ENCODE data around the gene DNAH12. TPM values are rescaled to one million over a fixed set of nuclear protein-coding genes. Genes with fewer than 3 reads are reported as not detected.

DNAH12 gene
- total and polyA plus RNA-seq, 4 donors, result 0.05 to 0.08 (median 0.08) TPM; not detected in 1

GRCh38 chr3:57500506-57500905 lies 43.6 kb downstream of the DNAH12 start:
- Histone ChIP-seq H3K9me3 (ENCODE audit: control insufficient read depth in 4 of 4, low read length in 3 of 4) (no peaks in the 10 kb centered on the region), H3K27ac (ENCODE audit: low read depth in 1 of 2, low read length in 2 of 2) (no peak overlapping the region), H3K27me3 (ENCODE audit: control insufficient read depth in 4 of 4, insufficient read depth in 4 of 4, low read length in 3 of 4) (no peaks in the 10 kb centered on the region), H3K36me3 (ENCODE audit: control insufficient read depth in 4 of 4, insufficient read depth in 3 of 4, low read depth in 1 of 4, low read length in 3 of 4) (no peaks in the 10 kb centered on the region), H3K9ac (ENCODE audit: low read depth in 1 of 2, low read length in 2 of 2) (no peak overlapping the region), H3K4me3 (ENCODE audit: low read depth in 1 of 3, low read length in 3 of 3) (no peak overlapping the region), H3K4me1 (ENCODE audit: control insufficient read depth in 4 of 4, insufficient read depth in 4 of 4, low read length in 3 of 4) (no peaks in the 10 kb centered on the region)
- no peak for DNase-seq (ENCODE audit: low spot score)
- 40% methylated on average over 2 of the region's 2 CpGs for WGBS
- TF ChIP-seq JUND (IDR thresholded peaks at IDR 0.05) (no peak), FOXA1 (IDR thresholded peaks at IDR 0.05) (no peak), HNF4A (conservative IDR thresholded peaks at IDR 0.05) (no peak), ATF3 (IDR thresholded peaks at IDR 0.05) (no peak), YY1 (IDR thresholded peaks at IDR 0.05) (no peak), EGR1 (IDR thresholded peaks at IDR 0.05; ENCODE audit: low read depth in 2 of 2) (no peak), CTCF (IDR thresholded peaks at IDR 0.05; ENCODE audit: low read depth, low read length, missing input control) (no peak), SP1 (IDR thresholded peaks at IDR 0.05) (no peak), FOXA2 (IDR thresholded peaks at IDR 0.05) (no peak), GABPA (IDR thresholded peaks at IDR 0.05 in 1 of 2, conservative IDR thresholded peaks at IDR 0.05 in 1 of 2) (no peak), HNF4G (IDR thresholded peaks at IDR 0.05) (no peak), RAD21 (IDR thresholded peaks at IDR 0.05) (no peak), REST (IDR thresholded peaks at IDR 0.05) (no peak), RXRA (IDR thresholded peaks at IDR 0.05) (no peak)
- TF ChIP-seq, protein P1, sequence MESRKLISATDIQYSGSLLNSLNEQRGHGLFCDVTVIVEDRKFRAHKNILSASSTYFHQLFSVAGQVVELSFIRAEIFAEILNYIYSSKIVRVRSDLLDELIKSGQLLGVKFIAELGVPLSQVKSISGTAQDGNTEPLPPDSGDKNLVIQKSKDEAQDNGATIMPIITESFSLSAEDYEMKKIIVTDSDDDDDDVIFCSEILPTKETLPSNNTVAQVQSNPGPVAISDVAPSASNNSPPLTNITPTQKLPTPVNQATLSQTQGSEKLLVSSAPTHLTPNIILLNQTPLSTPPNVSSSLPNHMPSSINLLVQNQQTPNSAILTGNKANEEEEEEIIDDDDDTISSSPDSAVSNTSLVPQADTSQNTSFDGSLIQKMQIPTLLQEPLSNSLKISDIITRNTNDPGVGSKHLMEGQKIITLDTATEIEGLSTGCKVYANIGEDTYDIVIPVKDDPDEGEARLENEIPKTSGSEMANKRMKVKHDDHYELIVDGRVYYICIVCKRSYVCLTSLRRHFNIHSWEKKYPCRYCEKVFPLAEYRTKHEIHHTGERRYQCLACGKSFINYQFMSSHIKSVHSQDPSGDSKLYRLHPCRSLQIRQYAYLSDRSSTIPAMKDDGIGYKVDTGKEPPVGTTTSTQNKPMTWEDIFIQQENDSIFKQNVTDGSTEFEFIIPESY (IDR thresholded peaks at IDR 0.05), result no peak
- TF ChIP-seq, protein P2, sequence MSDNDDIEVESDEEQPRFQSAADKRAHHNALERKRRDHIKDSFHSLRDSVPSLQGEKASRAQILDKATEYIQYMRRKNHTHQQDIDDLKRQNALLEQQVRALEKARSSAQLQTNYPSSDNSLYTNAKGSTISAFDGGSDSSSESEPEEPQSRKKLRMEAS (IDR thresholded peaks at IDR 0.05), result no peak

DNA sequence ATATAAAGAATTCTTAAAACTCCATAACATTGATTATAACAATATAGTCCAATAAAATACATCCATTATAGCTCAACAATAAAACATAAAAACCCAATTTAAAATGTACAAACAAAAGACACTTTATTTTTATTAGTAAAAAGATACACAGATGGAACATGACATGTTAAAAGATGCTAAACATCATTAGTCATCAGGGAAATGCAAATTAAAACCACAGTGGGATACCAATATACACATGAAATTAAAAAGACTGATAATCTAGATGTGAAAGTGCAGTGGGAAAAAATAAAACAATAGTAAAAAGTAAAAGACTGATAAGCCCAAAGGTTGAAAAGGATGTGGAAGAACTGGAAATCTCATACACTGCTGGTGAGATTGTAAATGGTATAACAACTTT lies 46.2 kb downstream of the DNAH12 start:
- Histone ChIP-seq H3K4me3 (ENCODE audit: low read depth in 1 of 3, low read length in 3 of 3) (no peak overlapping the region), H3K27me3 (ENCODE audit: control insufficient read depth in 4 of 4, insufficient read depth in 4 of 4, low read length in 3 of 4) (no peaks in the 10 kb centered on the region), H3K9ac (ENCODE audit: low read depth in 1 of 2, low read length in 2 of 2) (no peak overlapping the region), H3K36me3 (ENCODE audit: control insufficient read depth in 4 of 4, insufficient read depth in 3 of 4, low read depth in 1 of 4, low read length in 3 of 4) (no peaks in the 10 kb centered on the region), H3K27ac (ENCODE audit: low read depth in 1 of 2, low read length in 2 of 2) (no peak overlapping the region), H3K4me1 (ENCODE audit: control insufficient read depth in 4 of 4, insufficient read depth in 4 of 4, low read length in 3 of 4) (no peaks in the 10 kb centered on the region), H3K9me3 (ENCODE audit: control insufficient read depth in 4 of 4, low read length in 3 of 4) (no peaks in the 10 kb centered on the region)
- DNase-seq (ENCODE audit: low spot score), result no peak
- TF ChIP-seq, protein P2 (IDR thresholded peaks at IDR 0.05), result no peak
- TF ChIP-seq REST (IDR thresholded peaks at IDR 0.05), result no peak
- TF ChIP-seq SP1 (IDR thresholded peaks at IDR 0.05), result no peak
- no peak for TF ChIP-seq FOXA1 (IDR thresholded peaks at IDR 0.05)
- TF ChIP-seq JUND (IDR thresholded peaks at IDR 0.05), result no peak
- TF ChIP-seq YY1 (IDR thresholded peaks at IDR 0.05), result no peak
- no peak for TF ChIP-seq ATF3 (IDR thresholded peaks at IDR 0.05)
- no peak for TF ChIP-seq RXRA (IDR thresholded peaks at IDR 0.05)
- TF ChIP-seq GABPA (IDR thresholded peaks at IDR 0.05 in 1 of 2, conservative IDR thresholded peaks at IDR 0.05 in 1 of 2), result no peak
- TF ChIP-seq CTCF (IDR thresholded peaks at IDR 0.05; ENCODE audit: low read depth, low read length, missing input control), result no peak
- TF ChIP-seq NR2F2 (IDR thresholded peaks at IDR 0.05), result no peak
- no peak for TF ChIP-seq HNF4G (IDR thresholded peaks at IDR 0.05)
